Motor neuron (in vitro differentiated cells): ENCODE data around the gene PNMA1. TPM values are rescaled to one million over a fixed set of nuclear protein-coding genes. Genes with fewer than 3 reads are reported as not detected.

Source experiments
- total RNA-seq, 8 experiments: library from RNA; unstranded; fragments of 300-600 nt; gene quantifications; 2 replicates each; pipeline versions ENCODE4 v1.2.3 to v1.2.4, GENCODE V29; 2022

The PNMA1 gene
- total RNA-seq, 8 experiments from 2014 or later, result 16.7 to 102 (median 50.9) TPM

Other genes with a start within 250 kb of the PNMA1 start
- gene RIOX1, start 223.5 kb downstream of the PNMA1 start, total RNA-seq, result 10 to 100 TPM in 7 of 8 experiments, 1 to 10 TPM in 1; 9.4 to 15.0 (median 11.9) TPM
- 1 to 10 TPM in 6 of 8 experiments, under 1 TPM in 2; 0.71 to 4.1 (median 1.5) TPM for gene ACOT1, start 177.2 kb downstream of the PNMA1 start, total RNA-seq
- 1 to 10 TPM in 3 of 8 experiments, under 1 TPM in 5; 0.17 to 1.5 (median 0.63) TPM for gene HEATR4, start 155.4 kb downstream of the PNMA1 start, total RNA-seq
- gene ACOT2, start 145.2 kb downstream of the PNMA1 start, total RNA-seq, result 10 to 100 TPM in 3 of 8 experiments, 1 to 10 TPM in 5; 2.5 to 29.6 (median 5.3) TPM
- gene ACOT4, start 122.5 kb downstream of the PNMA1 start, total RNA-seq, result under 1 TPM in 6 of 8 experiments, not detected in 2; 0.16 to 0.52 (median 0.43) TPM
- gene ACOT6, start 101.9 kb downstream of the PNMA1 start, total RNA-seq, result under 1 TPM in 4 of 8 experiments, not detected in 4; 0.29 to 0.63 (median 0.40) TPM
- 10 to 100 TPM in 7 of 8 experiments, 1 to 10 TPM in 1; 9.7 to 32.1 (median 12.2) TPM for gene DNAL1, start 69.4 kb downstream of the PNMA1 start, total RNA-seq
- gene PTGR2, start 137.4 kb upstream of the PNMA1 start, total RNA-seq, result 10 to 100 TPM in 4 of 8 experiments, 1 to 10 TPM in 4; 6.2 to 26.9 (median 13.0) TPM
- 10 to 100 TPM; 32.8 to 63.6 (median 41.4) TPM for gene ZNF410, start 172.5 kb upstream of the PNMA1 start, total RNA-seq
- 10 to 100 TPM in 4 of 8 experiments, 1 to 10 TPM in 4; 3.5 to 17.6 (median 9.4) TPM for gene FAM161B, start 235.7 kb upstream of the PNMA1 start, total RNA-seq
- 10 to 100 TPM; 13.1 to 29.4 (median 19.1) TPM for gene COQ6, start 235.9 kb upstream of the PNMA1 start, total RNA-seq